NCI-H1930 (cell line): ENCODE measurements around the gene SCYL3.

Source experiments
- DNase-seq, 2 experiments: peaks; one replicate each; lab custom pipeline; 2025; lab: John Stamatoyannopoulos, UW

SCYL3 gene

GRCh38 chr1:169900571-169900970 lies 6.9 kb upstream of the SCYL3 start:
- no peak for DNase-seq

GRCh38 chr1:169899519-169900217 lies 6.0 kb upstream of the SCYL3 start:
- no peak for DNase-seq

- DNase-seq = no peak
Measured at GRCh38 chr1:169896013-169896412, 2.3 kb upstream of the SCYL3 start.

- DNase-seq = no peak
Measured at GRCh38 chr1:169894424-169895145, 889 bp upstream of the SCYL3 start.

GRCh38 chr1:169892927-169893644 lies 610 bp downstream of the SCYL3 start:
- DNase-seq = no peak

GRCh38 chr1:169892176-169892926 lies 1.3 kb downstream of the SCYL3 start:
- DNase-seq = no peak

GRCh38 chr1:169891539-169891885 lies 2.2 kb downstream of the SCYL3 start:
- DNase-seq = no peak

GRCh38 chr1:169890761-169891538 lies 2.7 kb downstream of the SCYL3 start:
- no peak for DNase-seq

GRCh38 chr1:169889871-169890270 lies 3.8 kb downstream of the SCYL3 start:
- no peak for DNase-seq

GRCh38 chr1:169886931-169887330 lies 6.8 kb downstream of the SCYL3 start:
- DNase-seq = no peak

- no peak for DNase-seq
Measured at GRCh38 chr1:169886422-169886821, 7.3 kb downstream of the SCYL3 start.

GRCh38 chr1:169885207-169885606 lies 8.5 kb downstream of the SCYL3 start:
- no peak for DNase-seq

- no peak for DNase-seq
Measured at GRCh38 chr1:169884634-169885033, 9.1 kb downstream of the SCYL3 start.

- DNase-seq = no peak
Measured at GRCh38 chr1:169882039-169882511, 11.6 kb downstream of the SCYL3 start.

GRCh38 chr1:169879034-169879840 lies 14.5 kb downstream of the SCYL3 start:
- DNase-seq = no peak

- DNase-seq = no peak
Measured at GRCh38 chr1:169878498-169878897, 15.2 kb downstream of the SCYL3 start.

- DNase-seq = no peak
Measured at GRCh38 chr1:169877800-169878491, 15.8 kb downstream of the SCYL3 start.

GRCh38 chr1:169874229-169874628 lies 19.5 kb downstream of the SCYL3 start:
- DNase-seq = no peak

- DNase-seq = no peak
Measured at GRCh38 chr1:169873582-169874199, 20.0 kb downstream of the SCYL3 start.
